HTERT RPE-1 (cell line): ENCODE results near the gene CACNA1F.

Experiments used
- in situ Hi-C: fragments of 300-500 bp; cut with MboI; formaldehyde crosslinking; loops from 4 replicates; pipeline ENCODE4 v1.14.3; 2020; ENCODE audit warnings: low sequenced_read_pairs

The CACNA1F gene

DNA sequence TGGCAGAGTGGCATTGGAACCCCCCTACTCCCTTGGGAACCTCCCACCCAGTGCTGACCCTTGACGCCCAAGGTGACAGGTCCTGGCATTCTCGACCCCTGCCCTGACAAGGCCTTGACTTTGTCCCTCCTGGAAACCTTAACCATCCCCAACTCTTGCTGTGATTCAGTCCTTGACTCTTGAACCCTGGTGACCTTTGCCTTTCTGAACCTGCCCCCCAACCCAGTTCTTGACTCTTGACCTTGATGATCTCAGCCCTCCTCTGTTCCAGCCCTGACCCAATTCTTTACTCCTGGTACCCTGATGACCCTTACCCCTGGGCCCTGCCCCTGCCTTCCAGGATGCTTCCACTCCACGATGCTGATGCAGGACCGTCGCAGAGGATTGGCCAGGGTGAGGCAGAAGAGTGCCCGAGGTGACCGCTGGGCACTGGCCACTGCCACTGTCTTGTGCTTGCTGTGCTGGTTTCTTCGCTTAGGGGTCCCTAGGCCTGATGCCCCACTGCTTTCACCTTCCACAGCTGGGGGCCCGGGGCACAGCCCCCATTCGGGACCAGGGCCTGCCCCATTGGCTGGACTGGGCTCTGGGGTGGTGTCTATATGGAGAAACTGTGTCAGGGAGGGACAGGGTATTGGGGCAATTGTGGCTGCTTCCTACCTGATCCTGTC, 1.7 kb downstream of the CACNA1F start:
- in situ Hi-C loops: no loop called here

DNA sequence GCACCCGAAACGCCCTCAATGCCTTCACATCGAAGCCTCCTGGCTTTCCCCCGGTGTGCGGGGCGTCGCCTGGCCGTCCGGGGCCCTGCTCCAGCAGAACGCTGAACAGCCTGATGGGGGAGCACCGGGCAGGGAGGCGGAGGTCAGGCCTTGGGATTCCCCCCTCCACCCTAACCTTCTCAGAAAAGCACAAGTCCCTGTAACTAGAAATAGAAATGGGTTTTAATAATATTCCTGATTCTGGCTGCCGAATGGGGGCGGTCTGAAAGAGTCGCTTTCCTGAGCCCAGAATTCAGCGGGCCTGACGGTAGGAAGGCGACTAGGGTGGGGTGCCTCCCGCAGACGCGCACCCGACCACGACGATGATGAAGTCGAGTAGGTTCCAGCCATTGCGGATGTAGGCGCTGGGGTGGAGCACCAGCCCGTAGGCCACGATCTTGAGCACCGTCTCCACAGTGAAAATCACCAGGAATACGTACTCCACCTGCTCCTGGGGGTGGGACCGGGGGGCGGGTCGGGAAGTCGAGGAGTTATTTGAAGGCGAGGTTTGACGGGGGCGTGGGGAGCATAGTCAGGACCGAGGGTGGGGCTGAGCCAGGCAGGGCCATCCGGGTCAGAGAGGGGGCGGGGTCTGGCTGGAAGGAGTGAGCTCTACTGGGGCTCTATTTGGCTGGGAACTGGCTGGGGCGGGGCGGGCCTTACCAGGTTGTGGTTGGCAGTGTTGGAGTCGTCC, 2.5 kb downstream of the CACNA1F start:
- in situ Hi-C loops: no loop called here

- in situ Hi-C loops: no loop called here
Measured at GRCh38 chrX:49228185-49228584, 5.0 kb downstream of the CACNA1F start.

DNA sequence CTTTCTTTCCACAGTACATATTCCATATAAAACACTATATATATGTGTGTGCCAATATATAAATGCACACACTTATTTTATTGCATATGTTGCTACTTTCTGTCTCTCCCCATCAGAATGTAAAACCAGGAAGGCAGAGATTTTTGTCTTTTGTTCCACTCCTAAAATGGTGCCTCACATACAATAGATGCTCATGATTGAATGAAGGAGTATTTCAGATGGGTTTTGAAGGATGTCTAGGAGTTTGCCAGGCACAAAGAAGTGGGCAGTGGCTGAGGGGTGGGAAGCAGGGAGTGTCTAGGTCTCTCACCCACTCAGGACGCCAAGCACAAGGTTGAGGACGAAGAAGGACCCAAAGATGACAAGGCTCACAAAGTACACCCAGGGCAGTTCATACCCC, 5.4 kb downstream of the CACNA1F start:
- in situ Hi-C loops: no loop called here

DNA sequence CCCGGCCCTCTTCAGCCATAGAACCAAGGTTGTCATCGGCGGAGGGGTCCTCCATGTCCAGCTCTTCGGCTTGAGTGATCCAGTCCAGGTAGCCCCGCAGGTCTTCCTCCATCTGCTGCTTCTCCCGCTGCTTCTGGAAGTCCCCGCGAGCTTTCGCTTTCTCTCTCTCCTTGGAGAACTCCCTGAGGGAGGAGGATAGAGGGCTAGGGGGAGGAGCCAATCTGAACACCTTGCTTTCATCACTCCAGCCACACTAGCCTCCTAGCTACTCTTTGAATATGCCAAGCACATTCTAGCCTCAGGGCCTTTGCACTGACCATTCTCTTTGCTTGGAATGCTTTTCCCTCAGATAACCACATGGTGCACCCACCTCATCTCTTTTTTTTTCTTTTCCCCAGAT, 6.2 kb downstream of the CACNA1F start:
- in situ Hi-C loops: no loop called here

GRCh38 chrX:49225858-49226257, 7.3 kb downstream of the CACNA1F start:
- in situ Hi-C loops: no loop called here

- in situ Hi-C loops: no loop called here
Measured at GRCh38 chrX:49221868-49222267, 11.3 kb downstream of the CACNA1F start.

DNA sequence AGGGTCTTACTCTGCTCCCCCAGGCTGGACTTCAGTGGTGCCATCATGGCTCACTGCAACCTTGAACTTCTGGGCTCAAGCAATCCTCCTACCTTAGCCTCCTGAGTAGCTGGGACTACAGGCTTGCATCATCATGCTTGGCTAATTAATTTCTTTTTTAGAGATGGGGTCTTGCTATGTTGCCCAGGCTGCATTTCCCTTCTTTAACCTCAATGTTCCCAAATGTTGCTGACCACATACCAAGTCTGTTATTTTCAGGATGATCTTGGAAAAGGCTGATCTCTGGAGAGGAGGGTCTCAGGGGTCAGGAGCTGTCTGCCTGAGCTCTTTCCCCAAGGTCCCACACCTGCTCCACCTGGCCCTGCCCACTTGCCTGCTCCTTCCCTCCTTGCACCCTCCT, 13.0 kb downstream of the CACNA1F start:
- in situ Hi-C loops: no loop called here

- in situ Hi-C loops: no loop called here
Measured at GRCh38 chrX:49214996-49215526, 18.1 kb downstream of the CACNA1F start.

- in situ Hi-C loops: no loop called here
Measured at GRCh38 chrX:49214416-49214815, 18.7 kb downstream of the CACNA1F start.

- in situ Hi-C loops: no loop called here
Measured at GRCh38 chrX:49212861-49213260, 20.3 kb downstream of the CACNA1F start.

- in situ Hi-C loops: no loop called here
Measured at GRCh38 chrX:49212209-49212608, 20.9 kb downstream of the CACNA1F start.

- in situ Hi-C loops: no loop called here
Measured at GRCh38 chrX:49211074-49211473, 22.1 kb downstream of the CACNA1F start.

- in situ Hi-C loops: no loop called here
Measured at GRCh38 chrX:49210406-49210805, 22.7 kb downstream of the CACNA1F start.

GRCh38 chrX:49209434-49210251, 23.5 kb downstream of the CACNA1F start:
- in situ Hi-C loops: no loop called here

- in situ Hi-C loops: no loop called here
Measured at GRCh38 chrX:49208399-49208798, 24.7 kb downstream of the CACNA1F start.

DNA sequence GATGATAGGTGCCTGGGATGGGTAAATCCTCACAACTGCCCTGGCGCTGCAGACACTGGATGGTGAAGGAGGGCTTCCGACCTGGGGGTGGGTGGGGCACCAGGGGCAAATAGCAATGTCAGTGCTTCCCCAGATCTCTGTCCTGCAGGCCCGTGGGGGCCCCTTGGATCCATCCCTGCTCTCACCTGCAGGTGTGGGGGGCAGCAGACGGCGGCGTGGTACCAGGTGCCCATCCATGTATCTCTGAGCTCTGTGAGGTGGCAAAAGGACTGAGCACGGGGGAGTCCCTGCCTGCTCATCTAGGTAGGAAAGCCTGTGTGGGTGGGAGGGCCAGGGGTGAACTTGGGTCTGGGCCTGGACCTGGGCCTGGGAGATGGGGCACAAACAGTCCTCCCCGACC, 26.6 kb downstream of the CACNA1F start:
- in situ Hi-C loops: no loop called here

DNA sequence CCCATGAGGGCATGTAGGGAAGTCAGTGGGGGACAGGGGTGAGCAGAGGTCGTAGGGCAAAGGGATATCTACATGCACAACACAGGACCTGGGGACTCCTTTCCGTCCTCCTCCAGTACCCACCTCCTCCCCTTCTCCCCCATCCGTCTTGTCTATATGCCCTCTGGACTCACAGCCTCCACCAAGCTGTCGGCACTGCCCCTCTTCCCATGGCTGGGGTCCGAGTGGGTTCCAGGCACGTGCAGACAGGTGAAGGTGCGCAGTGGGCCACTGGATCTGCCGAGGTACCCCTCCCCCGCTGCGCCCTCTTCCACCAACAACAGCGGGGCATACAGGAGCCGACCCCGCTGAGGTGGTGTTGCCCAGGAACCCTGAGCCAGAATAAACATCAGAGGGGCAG, 27.7 kb downstream of the CACNA1F start:
- in situ Hi-C loops: no loop called here

DNA sequence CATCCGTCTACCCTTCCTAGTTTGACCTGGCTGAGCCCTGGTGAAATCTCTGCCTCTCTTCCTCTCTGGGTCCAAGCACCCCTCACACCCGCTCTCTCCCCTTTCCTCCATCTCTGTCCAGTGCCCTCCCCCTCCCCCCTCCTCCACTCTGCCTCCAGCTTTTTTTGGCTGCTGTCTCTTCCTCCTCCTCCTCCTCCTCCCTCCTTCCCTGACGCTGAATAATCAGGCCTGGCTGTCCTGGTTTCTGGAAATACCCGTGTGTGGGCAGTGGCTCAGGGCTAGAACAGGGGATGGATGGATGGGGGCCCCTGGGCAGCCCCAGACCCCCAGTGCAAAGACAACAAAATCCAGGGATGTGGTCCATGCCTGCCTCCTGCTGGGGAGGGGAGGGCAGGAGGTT, 28.4 kb downstream of the CACNA1F start:
- in situ Hi-C loops: no loop called here

- in situ Hi-C loops: no loop called here
Measured at GRCh38 chrX:49204017-49204416, 29.1 kb downstream of the CACNA1F start.

- in situ Hi-C loops: no loop called here
Measured at GRCh38 chrX:49203536-49203935, 29.6 kb downstream of the CACNA1F start.

DNA sequence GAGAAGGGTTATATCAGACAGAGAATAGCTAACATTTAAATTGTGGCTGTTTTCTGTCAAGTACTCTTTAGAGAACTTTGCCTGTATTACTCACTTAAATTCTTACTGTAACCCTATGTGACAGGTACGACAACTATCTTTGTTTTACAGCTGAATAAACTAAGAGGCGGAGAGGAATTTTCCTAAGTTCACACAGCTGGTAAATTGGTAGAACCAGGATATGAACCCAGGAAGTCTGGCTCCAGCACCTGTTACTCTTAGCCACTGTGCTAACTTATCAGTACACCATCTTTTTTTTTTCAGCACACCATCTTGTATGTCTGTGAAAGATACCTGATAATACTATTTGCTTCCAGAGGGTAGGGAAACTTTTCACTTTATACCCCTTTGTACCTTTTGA, 31.1 kb downstream of the CACNA1F start:
- in situ Hi-C loops: no loop called here
